ENCODE data around the gene ZMPSTE24.

Gene ZMPSTE24

DNA sequence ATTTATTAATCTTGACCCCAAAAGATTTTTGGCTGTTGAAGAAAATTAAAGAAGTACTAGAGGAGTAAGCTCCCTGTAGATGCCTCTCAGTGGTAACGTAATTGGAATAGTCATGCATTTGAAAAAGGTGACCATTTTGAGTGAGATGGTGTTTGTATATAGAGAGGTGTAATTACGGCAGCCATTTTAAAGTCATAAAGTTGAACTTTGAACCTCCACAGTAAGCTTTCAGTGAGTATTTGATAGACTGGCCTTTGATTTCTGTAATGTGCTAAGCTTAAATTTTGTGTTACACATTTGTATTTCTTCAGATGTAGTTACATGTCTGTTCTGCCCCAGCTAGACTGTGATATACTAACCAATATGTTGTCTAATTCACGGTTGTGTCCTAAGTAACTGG, 31.8 kb upstream of the ZMPSTE24 start:
- H3K36me3 Mint-ChIP-seq (ENCODE audit: low read depth) = peaks cover 23% of the 10 kb centered on the region
- H3K27me3 Mint-ChIP-seq (ENCODE audit: low read depth) = no peaks in the 10 kb centered on the region
- H3K4me3 Mint-ChIP-seq = no peak overlapping the region
- H3K9me3 Mint-ChIP-seq = no peaks in the 10 kb centered on the region
- TF ChIP-seq CTCF (IDR thresholded peaks at IDR 0.05; ENCODE audit: unreplicated experiment in 3 of 3) = no peak
- H3K4me1 Mint-ChIP-seq = no peaks in the 10 kb centered on the region
- no peak overlapping the region for H3K27ac Mint-ChIP-seq

- Mint-ChIP-seq H3K9me3 (no peaks in the 10 kb centered on the region), H3K27me3 (ENCODE audit: low read depth) (no peaks in the 10 kb centered on the region), H3K4me3 (no peak overlapping the region), H3K4me1 (no peaks in the 10 kb centered on the region), H3K36me3 (ENCODE audit: low read depth) (peaks cover 44% of the 10 kb centered on the region), H3K27ac (no peak overlapping the region)
- no peak for TF ChIP-seq CTCF (IDR thresholded peaks at IDR 0.05; ENCODE audit: unreplicated experiment in 3 of 3)
Measured at GRCh38 chr1:40232444-40232843, 25.6 kb upstream of the ZMPSTE24 start.

- Mint-ChIP-seq H3K27ac (no peak overlapping the region), H3K36me3 (ENCODE audit: low read depth) (peaks cover 52% of the 10 kb centered on the region), H3K4me1 (no peaks in the 10 kb centered on the region), H3K9me3 (no peaks in the 10 kb centered on the region), H3K4me3 (no peak overlapping the region), H3K27me3 (ENCODE audit: low read depth) (no peaks in the 10 kb centered on the region)
- TF ChIP-seq CTCF (IDR thresholded peaks at IDR 0.05; ENCODE audit: unreplicated experiment in 3 of 3) = no peak
Measured at GRCh38 chr1:40239626-40240025, 18.4 kb upstream of the ZMPSTE24 start.

GRCh38 chr1:40240390-40240789, 17.6 kb upstream of the ZMPSTE24 start:
- Mint-ChIP-seq H3K27ac (no peak overlapping the region), H3K4me3 (no peak overlapping the region), H3K27me3 (ENCODE audit: low read depth) (no peaks in the 10 kb centered on the region), H3K9me3 (no peaks in the 10 kb centered on the region), H3K36me3 (ENCODE audit: low read depth) (peaks cover 52% of the 10 kb centered on the region), H3K4me1 (no peaks in the 10 kb centered on the region)
- TF ChIP-seq CTCF (IDR thresholded peaks at IDR 0.05; ENCODE audit: unreplicated experiment in 3 of 3) = no peak

- TF ChIP-seq CTCF (IDR thresholded peaks at IDR 0.05; ENCODE audit: unreplicated experiment in 3 of 3) = no peak
- Mint-ChIP-seq H3K36me3 (ENCODE audit: low read depth) (peaks cover 44% of the 10 kb centered on the region), H3K9me3 (no peaks in the 10 kb centered on the region), H3K27ac (no peak overlapping the region), H3K27me3 (ENCODE audit: low read depth) (no peaks in the 10 kb centered on the region), H3K4me1 (no peaks in the 10 kb centered on the region), H3K4me3 (no peak overlapping the region)
Measured at GRCh38 chr1:40241362-40241761, 16.7 kb upstream of the ZMPSTE24 start.

DNA sequence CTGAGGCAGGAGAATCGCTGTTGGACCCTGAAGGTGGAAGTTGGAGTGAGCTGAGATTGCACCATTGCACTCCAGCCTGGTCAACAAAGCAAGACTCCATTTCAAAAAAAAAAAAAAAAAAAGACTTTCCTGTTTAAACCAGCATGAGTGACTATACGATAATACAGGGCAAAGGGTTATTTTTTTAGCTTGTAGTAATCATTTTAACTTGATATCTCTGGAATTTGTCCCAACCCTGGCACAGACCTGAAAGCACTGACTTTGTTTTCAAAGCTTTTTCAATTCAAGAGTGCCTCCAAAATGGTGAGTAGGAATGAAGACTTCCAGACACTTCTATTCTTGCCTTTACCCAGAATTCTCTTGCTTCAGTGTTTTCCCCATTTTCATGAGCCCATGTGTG, 14.7 kb upstream of the ZMPSTE24 start:
- H3K9me3 Mint-ChIP-seq = no peaks in the 10 kb centered on the region
- H3K27ac Mint-ChIP-seq = no peak overlapping the region
- no peak overlapping the region for H3K4me3 Mint-ChIP-seq
- no peak for TF ChIP-seq CTCF (IDR thresholded peaks at IDR 0.05; ENCODE audit: unreplicated experiment in 3 of 3)
- H3K36me3 Mint-ChIP-seq (ENCODE audit: low read depth) = peaks cover 24% of the 10 kb centered on the region
- no peaks in the 10 kb centered on the region for H3K4me1 Mint-ChIP-seq
- H3K27me3 Mint-ChIP-seq (ENCODE audit: low read depth) = no peaks in the 10 kb centered on the region
